Measurements from ENCODE around the gene HORMAD2. TPM values are rescaled to one million over a fixed set of nuclear protein-coding genes. Genes with fewer than 3 reads are reported as not detected.
"Not testable (repeated sequence)": the region's sequence is repeated elsewhere in the genome, so short reads cannot be mapped to it uniquely, and the experiment has no call there.

HORMAD2 gene
- total and polyA plus RNA-seq, 2 donors: 0.09 to 0.11 TPM

GRCh38 chr22:30212363-30212995 lies 132.2 kb downstream of the HORMAD2 start:
- Histone ChIP-seq H3K27ac (ENCODE audit: low read depth in 1 of 2, low read length in 1 of 2) (no peak overlapping the region), H3K4me3 (ENCODE audit: low read length in 2 of 2) (no peak overlapping the region), H3K36me3 (ENCODE audit: control insufficient read depth in 2 of 2, insufficient read depth in 2 of 2, low read length in 1 of 2) (no peaks in the 10 kb centered on the region), H3K9me3 (ENCODE audit: control insufficient read depth in 2 of 2, insufficient read depth in 1 of 2, low read length in 1 of 2) (peaks cover 0 to 4% of the 10 kb centered on the region in 2 donors), H3K4me1 (ENCODE audit: control insufficient read depth in 2 of 2, insufficient read depth in 2 of 2, low read length in 2 of 2) (peaks cover 0 to 38% of the 10 kb centered on the region in 2 donors), H3K27me3 (ENCODE audit: control insufficient read depth in 2 of 2, insufficient read depth in 1 of 2, low read length in 1 of 2) (no peaks in the 10 kb centered on the region)
- no peak for DNase-seq (ENCODE audit: low read depth in 6 of 9, low spot score in 9 of 9)
- 85% methylated on average over 5 of the region's 5 CpGs for WGBS

GRCh38 chr22:30212996-30213441 lies 132.8 kb downstream of the HORMAD2 start:
- H3K27me3 ChIP-seq (ENCODE audit: control insufficient read depth in 2 of 2, insufficient read depth in 1 of 2, low read length in 1 of 2): no peaks in the 10 kb centered on the region
- H3K4me3 ChIP-seq (ENCODE audit: low read length in 2 of 2): no peak overlapping the region
- H3K9me3 ChIP-seq (ENCODE audit: control insufficient read depth in 2 of 2, insufficient read depth in 1 of 2, low read length in 1 of 2): peaks cover 0 to 4% of the 10 kb centered on the region in 2 donors
- no peaks in the 10 kb centered on the region for H3K36me3 ChIP-seq (ENCODE audit: control insufficient read depth in 2 of 2, insufficient read depth in 2 of 2, low read length in 1 of 2)
- WGBS: 89% methylated on average over 8 of the region's 8 CpGs
- peaks cover 0 to 38% of the 10 kb centered on the region in 2 donors for H3K4me1 ChIP-seq (ENCODE audit: control insufficient read depth in 2 of 2, insufficient read depth in 2 of 2, low read length in 2 of 2)
- no peak overlapping the region for H3K27ac ChIP-seq (ENCODE audit: low read depth in 1 of 2, low read length in 1 of 2)
- no peak for DNase-seq (ENCODE audit: low read depth in 6 of 9, low spot score in 9 of 9)

GRCh38 chr22:30214703-30215407 lies 134.6 kb downstream of the HORMAD2 start:
- no peak overlapping the region for H3K27ac ChIP-seq (ENCODE audit: low read depth in 1 of 2, low read length in 1 of 2)
- DNase-seq (ENCODE audit: low read depth in 6 of 9, low spot score in 9 of 9): no peak
- H3K9me3 ChIP-seq (ENCODE audit: control insufficient read depth in 2 of 2, insufficient read depth in 1 of 2, low read length in 1 of 2): peaks cover 0 to 4% of the 10 kb centered on the region in 2 donors
- H3K4me3 ChIP-seq (ENCODE audit: low read length in 2 of 2): no peak overlapping the region
- H3K4me1 ChIP-seq (ENCODE audit: control insufficient read depth in 2 of 2, insufficient read depth in 2 of 2, low read length in 2 of 2): peaks cover 0 to 25% of the 10 kb centered on the region in 2 donors
- H3K36me3 ChIP-seq (ENCODE audit: control insufficient read depth in 2 of 2, insufficient read depth in 2 of 2, low read length in 1 of 2): no peaks in the 10 kb centered on the region
- no peaks in the 10 kb centered on the region for H3K27me3 ChIP-seq (ENCODE audit: control insufficient read depth in 2 of 2, insufficient read depth in 1 of 2, low read length in 1 of 2)
- 56% methylated on average over 12 of the region's 12 CpGs for WGBS

- DNase-seq (ENCODE audit: low read depth in 6 of 9, low spot score in 9 of 9): not testable (repeated sequence)
- 99% methylated on average over 3 of the region's 3 CpGs for WGBS
These were observed 136.0 kb downstream of the HORMAD2 start for GRCh38 chr22:30216272-30216671.

GRCh38 chr22:30216710-30217109 lies 136.4 kb downstream of the HORMAD2 start:
- DNase-seq (ENCODE audit: low read depth in 6 of 9, low spot score in 9 of 9): no peak
- Histone ChIP-seq H3K36me3 (ENCODE audit: control insufficient read depth in 2 of 2, insufficient read depth in 2 of 2, low read length in 1 of 2) (no peaks in the 10 kb centered on the region), H3K4me1 (ENCODE audit: control insufficient read depth in 2 of 2, insufficient read depth in 2 of 2, low read length in 2 of 2) (peaks cover 14 to 44% of the 10 kb centered on the region in 2 donors), H3K27ac (ENCODE audit: low read depth in 1 of 2, low read length in 1 of 2) (no peak overlapping the region), H3K9me3 (ENCODE audit: control insufficient read depth in 2 of 2, insufficient read depth in 1 of 2, low read length in 1 of 2) (peaks cover 0 to 4% of the 10 kb centered on the region in 2 donors), H3K4me3 (ENCODE audit: low read length in 2 of 2) (no peak overlapping the region), H3K27me3 (ENCODE audit: control insufficient read depth in 2 of 2, insufficient read depth in 1 of 2, low read length in 1 of 2) (no peaks in the 10 kb centered on the region)
- whole genome bisulfite sequencing: 96% methylated on average over 10 of the region's 10 CpGs

More at GRCh38 chr22:30216272-30216671, 136.0 kb downstream of the HORMAD2 start:
- H3K9me3 ChIP-seq (ENCODE audit: control insufficient read depth in 2 of 2, insufficient read depth in 1 of 2, low read length in 1 of 2); H3K4me3 ChIP-seq (ENCODE audit: low read length in 2 of 2); H3K27me3 ChIP-seq (ENCODE audit: control insufficient read depth in 2 of 2, insufficient read depth in 1 of 2, low read length in 1 of 2); H3K36me3 ChIP-seq (ENCODE audit: control insufficient read depth in 2 of 2, insufficient read depth in 2 of 2, low read length in 1 of 2); H3K27ac ChIP-seq (ENCODE audit: low read depth in 1 of 2, low read length in 1 of 2): not testable (repeated sequence)
- peaks cover 11 to 39% of the 10 kb centered on the region in 2 donors for H3K4me1 ChIP-seq (ENCODE audit: control insufficient read depth in 2 of 2, insufficient read depth in 2 of 2, low read length in 2 of 2)

GRCh38 chr22:30217698-30218560 lies 137.7 kb downstream of the HORMAD2 start:
- Histone ChIP-seq H3K4me3 (ENCODE audit: low read length in 2 of 2) (no peak overlapping the region), H3K9me3 (ENCODE audit: control insufficient read depth in 2 of 2, insufficient read depth in 1 of 2, low read length in 1 of 2) (peaks cover 0 to 4% of the 10 kb centered on the region in 2 donors), H3K27ac (ENCODE audit: low read depth in 1 of 2, low read length in 1 of 2) (no peak overlapping the region), H3K4me1 (ENCODE audit: control insufficient read depth in 2 of 2, insufficient read depth in 2 of 2, low read length in 2 of 2) (peaks cover 14 to 42% of the 10 kb centered on the region in 2 donors), H3K36me3 (ENCODE audit: control insufficient read depth in 2 of 2, insufficient read depth in 2 of 2, low read length in 1 of 2) (no peaks in the 10 kb centered on the region), H3K27me3 (ENCODE audit: control insufficient read depth in 2 of 2, insufficient read depth in 1 of 2, low read length in 1 of 2) (no peaks in the 10 kb centered on the region)
- no peak for DNase-seq (ENCODE audit: low read depth in 6 of 9, low spot score in 9 of 9)
- 97% methylated on average over 23 of the region's 23 CpGs for WGBS

GRCh38 chr22:30219049-30219654 lies 138.9 kb downstream of the HORMAD2 start:
- no peaks in the 10 kb centered on the region for H3K9me3 ChIP-seq (ENCODE audit: control insufficient read depth in 2 of 2, insufficient read depth in 1 of 2, low read length in 1 of 2)
- peaks cover 14 to 40% of the 10 kb centered on the region in 2 donors for H3K4me1 ChIP-seq (ENCODE audit: control insufficient read depth in 2 of 2, insufficient read depth in 2 of 2, low read length in 2 of 2)
- peaks cover 0 to 2% of the 10 kb centered on the region in 2 donors for H3K27me3 ChIP-seq (ENCODE audit: control insufficient read depth in 2 of 2, insufficient read depth in 1 of 2, low read length in 1 of 2)
- no peaks in the 10 kb centered on the region for H3K36me3 ChIP-seq (ENCODE audit: control insufficient read depth in 2 of 2, insufficient read depth in 2 of 2, low read length in 1 of 2)
- DNase-seq (ENCODE audit: low read depth in 6 of 9, low spot score in 9 of 9): no peak
- no peak overlapping the region for H3K27ac ChIP-seq (ENCODE audit: low read depth in 1 of 2, low read length in 1 of 2)
- WGBS: 97% methylated on average over 8 of the region's 8 CpGs
- no peak overlapping the region for H3K4me3 ChIP-seq (ENCODE audit: low read length in 2 of 2)

- Histone ChIP-seq H3K4me3 (ENCODE audit: low read length in 2 of 2) (no peak overlapping the region), H3K4me1 (ENCODE audit: control insufficient read depth in 2 of 2, insufficient read depth in 2 of 2, low read length in 2 of 2) (peaks cover 14 to 33% of the 10 kb centered on the region in 2 donors), H3K36me3 (ENCODE audit: control insufficient read depth in 2 of 2, insufficient read depth in 2 of 2, low read length in 1 of 2) (no peaks in the 10 kb centered on the region), H3K27me3 (ENCODE audit: control insufficient read depth in 2 of 2, insufficient read depth in 1 of 2, low read length in 1 of 2) (peaks cover 0 to 2% of the 10 kb centered on the region in 2 donors), H3K27ac (ENCODE audit: low read depth in 1 of 2, low read length in 1 of 2) (no peak overlapping the region), H3K9me3 (ENCODE audit: control insufficient read depth in 2 of 2, insufficient read depth in 1 of 2, low read length in 1 of 2) (no peaks in the 10 kb centered on the region)
- no peak for DNase-seq (ENCODE audit: low read depth in 6 of 9, low spot score in 9 of 9)
These were observed 139.5 kb downstream of the HORMAD2 start for GRCh38 chr22:30219668-30220278.
